Stimulated activated CD8-positive, alpha-beta memory T cell treated with anti-CD3 and anti-CD28 coated beads, Interleukin-7, amount 100 ng/mL, for 4 hours (primary cell): ENCODE results near the gene APEH.

Source experiments
- DNase-seq, 2 donors: peaks; one replicate each; pipeline ENCODE4 v3.0.0-alpha.2; 2020; ENCODE audit warnings: low read depth in 2 of 2

The APEH gene

GRCh38 chr3:49650637-49651036, 23.5 kb upstream of the APEH start:
- no peak for DNase-seq

DNA sequence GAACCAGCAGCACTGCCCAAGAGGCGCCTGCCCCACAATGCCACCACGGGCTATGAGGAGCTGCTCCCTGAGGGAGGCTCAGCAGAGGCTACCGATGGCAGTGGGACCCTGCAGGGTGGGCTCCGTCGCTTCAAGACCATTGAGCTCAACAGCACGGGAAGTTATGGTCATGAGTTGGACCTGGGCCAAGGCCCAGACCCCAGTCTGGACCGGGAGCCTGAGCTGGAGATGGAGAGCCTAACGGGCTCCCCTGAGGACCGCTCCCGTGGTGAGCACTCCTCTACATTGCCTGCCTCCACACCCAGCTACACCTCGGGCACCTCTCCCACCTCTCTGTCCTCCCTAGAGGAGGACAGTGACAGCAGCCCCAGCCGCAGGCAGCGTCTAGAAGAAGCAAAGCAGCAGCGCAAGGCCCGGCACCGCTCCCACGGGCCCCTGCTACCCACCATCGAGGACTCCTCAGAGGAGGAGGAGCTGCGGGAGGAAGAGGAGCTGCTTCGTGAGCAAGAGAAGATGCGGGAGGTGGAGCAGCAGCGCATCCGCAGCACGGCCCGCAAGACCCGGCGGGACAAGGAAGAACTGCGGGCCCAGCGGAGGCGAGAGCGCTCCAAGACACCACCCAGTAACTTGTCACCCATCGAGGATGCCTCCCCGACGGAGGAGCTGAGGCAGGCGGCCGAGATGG, 21.8 kb upstream of the APEH start:
- DNase-seq, result no peak

- DNase-seq, result no peak
Measured at GRCh38 chr3:49652903-49653415, 21.2 kb upstream of the APEH start.

DNA sequence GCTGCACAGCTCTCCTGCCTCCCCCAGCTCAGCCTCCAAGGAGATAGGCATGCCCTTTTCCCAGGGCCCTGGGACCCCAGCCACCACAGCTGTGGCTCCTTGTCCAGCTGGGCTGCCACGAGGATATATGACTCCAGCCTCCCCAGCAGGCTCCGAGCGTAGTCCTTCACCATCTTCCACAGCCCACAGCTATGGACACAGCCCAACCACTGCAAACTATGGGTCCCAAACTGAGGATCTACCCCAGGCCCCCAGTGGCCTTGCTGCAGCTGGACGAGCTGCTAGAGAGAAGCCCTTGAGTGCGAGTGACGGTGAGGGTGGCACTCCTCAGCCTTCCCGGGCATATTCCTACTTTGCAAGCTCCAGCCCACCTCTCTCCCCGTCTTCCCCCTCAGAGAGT, 20.5 kb upstream of the APEH start:
- DNase-seq, result no peak

DNA sequence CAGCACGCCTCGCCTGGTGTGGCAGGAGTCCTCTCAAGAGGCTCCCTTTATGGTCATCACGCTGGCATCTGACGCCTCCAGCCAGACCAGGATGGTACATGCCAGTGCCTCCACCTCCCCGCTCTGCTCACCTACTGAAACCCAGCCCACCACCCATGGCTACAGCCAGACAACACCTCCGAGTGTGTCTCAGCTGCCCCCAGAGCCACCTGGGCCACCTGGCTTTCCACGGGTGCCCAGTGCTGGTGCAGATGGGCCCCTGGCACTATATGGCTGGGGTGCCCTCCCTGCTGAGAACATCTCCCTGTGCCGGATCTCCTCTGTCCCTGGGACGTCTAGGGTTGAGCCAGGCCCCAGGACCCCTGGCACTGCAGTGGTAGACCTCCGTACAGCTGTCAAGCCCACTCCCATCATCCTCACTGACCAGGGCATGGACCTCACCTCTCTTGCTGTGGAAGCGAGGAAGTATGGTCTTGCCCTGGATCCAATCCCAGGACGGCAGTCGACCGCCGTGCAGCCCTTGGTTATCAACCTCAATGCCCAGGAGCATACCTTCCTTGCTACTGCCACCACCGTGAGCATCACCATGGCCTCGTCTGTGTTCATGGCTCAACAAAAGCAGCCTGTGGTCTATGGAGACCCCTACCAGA, 19.9 kb upstream of the APEH start:
- DNase-seq, result no peak

- DNase-seq, result no peak
Measured at GRCh38 chr3:49654955-49655556, 19.1 kb upstream of the APEH start.

- DNase-seq, result no peak
Measured at GRCh38 chr3:49655731-49656285, 18.3 kb upstream of the APEH start.

DNA sequence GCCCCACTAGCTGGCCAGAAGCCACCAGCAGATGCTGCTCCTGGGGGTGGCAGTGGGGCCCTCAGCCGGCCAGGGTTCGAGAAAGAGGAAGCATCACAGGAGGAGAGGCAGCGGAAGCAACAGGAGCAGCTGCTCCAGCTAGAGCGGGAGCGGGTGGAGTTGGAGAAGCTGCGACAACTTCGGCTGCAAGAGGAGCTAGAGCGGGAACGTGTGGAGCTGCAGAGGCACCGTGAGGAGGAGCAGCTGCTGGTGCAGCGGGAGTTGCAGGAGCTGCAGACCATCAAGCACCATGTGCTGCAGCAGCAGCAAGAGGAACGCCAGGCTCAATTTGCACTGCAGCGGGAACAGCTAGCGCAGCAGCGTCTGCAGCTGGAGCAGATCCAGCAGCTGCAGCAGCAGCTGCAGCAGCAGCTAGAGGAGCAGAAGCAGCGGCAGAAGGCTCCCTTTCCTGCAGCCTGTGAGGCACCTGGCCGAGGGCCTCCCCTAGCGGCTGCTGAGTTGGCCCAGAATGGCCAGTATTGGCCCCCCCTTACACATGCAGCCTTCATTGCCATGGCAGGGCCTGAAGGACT, 17.5 kb upstream of the APEH start:
- DNase-seq, result no peak

DNA sequence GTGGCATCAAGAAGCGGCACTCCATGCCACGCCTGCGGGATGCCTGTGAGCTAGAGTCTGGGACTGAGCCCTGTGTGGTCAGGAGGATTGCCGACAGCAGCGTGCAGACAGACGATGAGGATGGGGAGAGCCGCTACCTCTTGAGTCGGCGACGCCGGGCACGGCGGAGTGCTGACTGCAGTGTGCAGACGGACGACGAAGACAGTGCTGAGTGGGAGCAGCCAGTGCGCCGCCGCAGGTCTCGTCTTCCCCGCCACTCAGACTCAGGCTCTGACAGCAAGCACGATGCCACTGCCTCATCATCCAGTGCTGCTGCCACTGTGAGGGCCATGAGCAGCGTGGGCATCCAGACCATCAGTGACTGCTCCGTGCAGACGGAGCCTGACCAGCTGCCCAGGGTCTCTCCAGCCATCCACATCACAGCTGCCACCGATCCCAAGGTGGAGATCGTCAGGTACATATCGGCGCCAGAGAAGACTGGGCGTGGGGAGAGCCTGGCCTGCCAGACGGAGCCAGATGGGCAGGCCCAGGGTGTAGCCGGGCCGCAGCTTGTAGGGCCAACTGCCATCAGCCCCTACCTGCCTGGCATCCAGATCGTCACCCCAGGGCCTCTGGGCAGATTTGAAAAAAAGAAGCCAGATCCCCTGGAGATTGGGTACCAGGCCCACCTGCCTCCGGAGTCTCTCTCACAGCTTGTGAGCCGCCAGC, 16.8 kb upstream of the APEH start:
- no peak for DNase-seq

GRCh38 chr3:49658711-49659110, 15.4 kb upstream of the APEH start:
- no peak for DNase-seq

GRCh38 chr3:49659756-49660155, 14.4 kb upstream of the APEH start:
- no peak for DNase-seq

DNA sequence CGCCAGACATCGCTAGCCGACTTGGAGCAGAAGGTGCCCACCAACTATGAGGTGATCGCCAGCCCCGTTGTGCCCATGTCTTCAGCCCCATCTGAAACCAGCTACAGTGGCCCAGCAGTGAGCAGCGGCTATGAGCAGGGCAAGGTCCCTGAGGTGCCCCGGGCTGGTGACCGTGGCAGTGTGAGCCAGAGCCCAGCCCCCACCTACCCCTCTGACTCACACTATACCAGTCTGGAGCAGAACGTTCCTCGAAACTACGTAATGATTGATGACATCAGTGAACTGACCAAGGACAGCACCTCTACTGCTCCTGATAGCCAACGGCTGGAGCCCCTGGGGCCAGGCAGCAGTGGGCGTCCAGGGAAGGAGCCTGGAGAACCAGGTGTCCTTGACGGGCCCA, 12.9 kb upstream of the APEH start:
- DNase-seq, result no peak

DNA sequence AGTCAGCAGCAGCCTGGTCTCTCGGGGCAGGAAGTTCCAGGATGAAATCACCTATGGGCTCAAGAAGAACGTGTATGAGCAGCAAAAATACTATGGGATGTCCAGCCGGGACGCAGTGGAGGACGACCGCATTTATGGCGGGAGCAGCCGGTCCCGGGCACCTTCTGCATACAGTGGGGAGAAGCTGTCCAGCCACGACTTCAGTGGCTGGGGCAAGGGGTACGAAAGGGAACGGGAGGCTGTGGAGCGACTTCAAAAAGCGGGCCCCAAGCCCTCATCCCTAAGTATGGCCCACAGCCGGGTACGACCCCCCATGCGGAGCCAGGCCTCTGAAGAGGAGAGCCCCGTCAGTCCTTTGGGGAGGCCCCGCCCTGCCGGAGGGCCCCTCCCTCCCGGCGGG, 12.1 kb upstream of the APEH start:
- no peak for DNase-seq

DNA sequence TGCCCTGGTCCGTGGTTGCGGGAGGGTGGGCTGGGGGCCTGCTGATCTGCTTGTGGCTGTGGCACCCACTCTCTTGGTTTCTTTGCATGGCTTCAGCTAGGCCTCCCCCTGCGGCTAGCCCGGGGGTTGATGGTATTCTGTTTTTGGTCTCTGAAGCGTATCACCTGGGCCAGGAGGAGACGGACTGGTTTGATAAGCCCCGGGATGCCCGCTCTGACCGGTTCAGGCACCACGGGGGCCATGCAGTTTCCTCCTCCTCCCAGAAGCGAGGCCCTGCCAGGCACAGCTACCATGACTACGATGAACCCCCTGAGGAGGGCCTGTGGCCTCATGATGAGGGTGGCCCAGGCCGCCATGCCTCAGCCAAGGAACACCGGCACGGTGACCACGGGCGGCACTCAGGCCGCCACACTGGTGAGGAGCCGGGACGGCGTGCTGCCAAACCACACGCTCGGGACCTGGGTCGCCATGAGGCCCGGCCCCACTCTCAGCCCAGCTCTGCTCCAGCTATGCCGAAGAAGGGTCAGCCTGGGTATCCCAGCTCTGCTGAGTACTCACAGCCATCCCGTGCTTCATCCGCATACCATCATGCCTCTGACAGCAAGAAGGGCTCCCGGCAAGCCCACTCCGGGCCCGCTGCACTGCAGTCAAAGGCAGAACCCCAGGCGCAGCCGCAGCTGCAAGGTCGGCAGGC, 11.3 kb upstream of the APEH start:
- DNase-seq, result no peak

- DNase-seq, result no peak
Measured at GRCh38 chr3:49663831-49664230, 10.3 kb upstream of the APEH start.

DNA sequence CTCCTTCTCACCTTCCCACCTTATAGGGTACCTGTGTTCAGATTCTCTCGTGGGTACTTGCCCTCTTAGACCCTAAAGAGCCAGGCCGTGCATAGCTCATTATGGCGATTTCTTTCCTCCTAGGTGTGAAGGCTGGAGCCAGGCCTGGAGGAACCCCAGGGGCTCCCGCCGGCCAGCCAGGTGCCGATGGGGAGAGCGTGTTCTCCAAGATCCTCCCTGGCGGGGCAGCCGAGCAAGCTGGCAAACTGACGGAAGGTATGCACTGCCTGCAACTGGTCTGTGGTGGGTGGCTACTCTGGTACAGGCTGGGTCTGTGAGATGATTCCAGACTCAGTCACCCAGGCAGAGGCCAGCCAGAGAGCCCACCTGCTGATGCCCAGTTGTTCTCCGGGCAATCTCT, 9.9 kb upstream of the APEH start:
- no peak for DNase-seq

DNA sequence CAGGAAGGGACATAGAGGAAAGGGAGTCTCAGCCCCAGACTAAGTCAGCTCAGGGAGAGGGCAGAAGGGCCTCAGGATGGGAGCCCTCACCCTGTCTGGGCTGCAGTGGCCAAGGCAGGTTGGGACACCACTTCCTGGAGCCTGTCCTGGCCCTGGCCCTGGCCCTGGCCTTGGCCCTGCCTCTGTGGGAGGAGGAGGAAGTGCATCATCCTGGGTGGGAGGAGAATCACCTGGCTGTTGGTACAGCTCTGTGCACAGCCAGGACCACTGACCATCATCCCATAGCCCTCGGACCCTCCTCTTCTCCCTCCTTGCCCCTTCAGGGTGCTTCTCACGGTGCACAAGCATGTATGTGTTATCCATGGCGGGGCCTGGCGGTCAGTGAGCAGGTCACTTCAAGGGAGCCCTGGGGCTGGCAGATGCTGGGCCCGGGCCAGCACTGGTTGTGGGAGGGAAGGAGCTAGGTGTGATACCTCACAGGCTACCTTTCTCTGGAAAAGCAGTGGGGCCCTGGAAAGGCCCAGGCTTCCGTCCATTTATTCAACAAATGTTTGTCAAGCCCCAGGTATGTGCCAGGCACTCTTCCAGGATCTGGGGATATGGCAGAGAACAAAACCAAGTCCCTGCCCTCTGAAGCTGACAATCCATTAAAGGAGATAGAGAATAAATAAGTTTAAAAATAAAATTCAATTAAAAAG, 8.2 kb upstream of the APEH start:
- DNase-seq, result no peak

DNA sequence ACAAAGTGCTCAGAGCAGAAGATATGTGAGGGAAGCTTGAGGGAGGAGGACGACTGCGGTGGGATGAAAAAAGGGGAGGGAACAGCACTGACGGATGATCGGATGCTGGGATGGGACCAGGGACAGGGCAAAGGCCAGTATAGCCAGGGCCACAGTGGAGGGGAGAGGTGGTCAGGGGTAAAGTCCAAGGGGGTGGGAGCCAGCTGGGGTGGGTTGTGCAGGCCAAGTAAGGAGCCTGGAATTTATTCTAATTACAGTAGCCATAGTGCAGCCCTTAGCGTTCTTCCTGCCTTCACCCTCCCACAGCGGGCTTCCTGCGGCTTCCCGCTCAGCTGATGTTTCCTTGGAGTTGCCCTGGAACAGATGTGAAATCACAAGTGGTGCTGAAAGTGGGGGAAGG, 7.6 kb upstream of the APEH start:
- no peak for DNase-seq

GRCh38 chr3:49667701-49668413, 6.3 kb upstream of the APEH start:
- no peak for DNase-seq

DNA sequence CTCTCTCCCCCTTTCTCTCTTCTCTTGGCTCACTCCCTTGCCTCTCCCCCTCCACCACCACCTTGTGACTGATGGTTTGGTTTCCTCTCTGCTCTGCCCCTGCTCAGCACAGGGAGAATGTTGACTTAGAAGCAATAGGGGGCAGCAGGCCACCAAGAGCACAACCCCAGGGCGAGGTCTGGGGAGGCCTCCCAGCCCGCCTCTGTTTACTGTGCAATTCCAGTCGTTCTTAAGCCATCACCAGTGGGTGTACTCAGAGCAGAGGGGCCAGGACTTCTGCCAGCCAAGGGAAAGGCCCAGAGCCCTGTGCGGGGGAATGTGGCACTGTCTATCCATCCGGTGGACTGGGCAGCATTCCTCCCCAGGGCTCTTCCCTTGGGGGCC, 5.7 kb upstream of the APEH start:
- no peak for DNase-seq
